NCI-H146 treated with DMSO at 0.1 percent for 48 hours (cell line): ENCODE results near the gene XPC.

ENCODE experiments used
- DNase-seq: peaks from one replicate; lab custom pipeline; 2025; ENCODE audit not compliant: unreplicated experiment; lab: John Stamatoyannopoulos, UW

XPC gene

GRCh38 chr3:14172496-14172895 is 5.9 kb downstream of the XPC start:
- DNase-seq, result no peak

- DNase-seq, result no peak
Observed at GRCh38 chr3:14170531-14171159, 7.8 kb downstream of the XPC start.

GRCh38 chr3:14169871-14170270 is 8.5 kb downstream of the XPC start:
- DNase-seq, result no peak

DNA sequence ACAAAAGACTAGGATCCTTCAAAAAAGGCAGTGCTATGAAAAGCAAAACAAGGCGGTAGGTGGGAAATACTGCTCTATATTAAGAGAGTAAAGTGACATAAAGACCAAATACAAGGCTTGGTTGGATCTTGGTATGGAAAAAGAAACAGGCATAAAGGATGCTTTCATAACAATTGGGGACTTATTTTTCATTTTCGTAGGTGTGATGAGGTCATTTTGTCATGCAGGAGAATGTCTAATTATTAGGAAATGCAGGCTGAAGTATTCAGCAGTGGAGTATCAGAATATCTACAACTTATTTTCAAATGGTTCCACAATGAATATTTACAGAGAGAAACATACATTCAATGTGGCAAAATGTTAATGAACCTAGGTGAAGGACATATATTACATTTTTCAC is 9.0 kb downstream of the XPC start:
- DNase-seq, result no peak

GRCh38 chr3:14166877-14167603 is 11.4 kb downstream of the XPC start:
- DNase-seq, result no peak

- no peak for DNase-seq
Observed at GRCh38 chr3:14162178-14162577, 16.2 kb downstream of the XPC start.

GRCh38 chr3:14161282-14161681 is 17.1 kb downstream of the XPC start:
- DNase-seq, result no peak

DNA sequence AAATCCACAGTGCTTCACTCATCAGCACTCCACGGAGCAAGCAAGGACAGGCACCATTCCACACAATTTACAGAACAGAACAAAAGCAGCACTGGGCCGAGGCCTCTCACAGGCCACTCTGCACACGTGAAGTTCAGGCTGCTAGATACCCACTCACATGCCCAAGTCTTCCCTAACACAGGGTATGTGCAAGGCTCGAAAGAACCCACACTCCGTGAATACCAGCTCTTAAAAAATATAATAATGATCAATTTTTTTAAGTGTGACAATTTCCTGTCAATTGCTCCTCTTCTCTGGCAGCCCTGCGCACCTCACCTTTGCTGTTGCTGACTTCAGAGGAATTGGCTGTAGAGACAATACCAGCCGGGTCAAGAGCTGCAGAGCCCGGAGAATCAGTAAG is 19.0 kb downstream of the XPC start:
- DNase-seq, result no peak

GRCh38 chr3:14158370-14158769 is 20.0 kb downstream of the XPC start:
- no peak for DNase-seq

GRCh38 chr3:14157951-14158350 is 20.4 kb downstream of the XPC start:
- DNase-seq, result no peak

DNA sequence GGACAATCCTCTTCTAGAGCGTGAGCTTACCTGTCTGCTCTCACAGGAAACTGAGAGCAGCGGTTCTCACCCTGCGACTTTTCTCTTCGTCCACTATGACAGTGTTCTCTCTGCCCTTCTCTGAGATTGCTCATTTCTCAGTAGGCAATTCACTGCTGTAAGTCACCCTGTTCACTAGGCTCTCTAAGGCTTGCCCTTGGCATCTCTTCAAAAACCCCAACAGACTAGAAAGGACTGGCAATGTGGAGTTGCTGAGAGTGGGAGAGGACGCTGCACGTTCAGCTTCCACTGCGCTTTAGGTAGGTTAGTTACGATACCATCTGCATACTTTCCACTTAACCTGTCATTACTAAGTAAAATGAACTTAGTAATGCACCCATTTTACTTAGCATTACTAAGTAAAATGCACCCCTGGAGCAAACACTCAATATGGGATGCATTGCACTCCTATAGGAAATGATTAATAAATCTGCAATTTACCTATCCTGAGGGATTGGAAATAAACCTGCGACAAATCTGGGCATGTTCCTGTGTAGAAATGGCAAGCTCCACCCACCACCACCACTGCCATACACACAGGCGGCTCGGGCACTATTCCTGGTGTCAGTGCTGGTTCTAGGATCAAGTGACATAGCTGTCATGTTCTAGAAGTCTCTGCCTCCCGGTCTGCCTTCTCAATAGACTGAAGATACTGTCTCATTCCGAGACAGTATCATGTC is 21.4 kb downstream of the XPC start:
- DNase-seq, result no peak

DNA sequence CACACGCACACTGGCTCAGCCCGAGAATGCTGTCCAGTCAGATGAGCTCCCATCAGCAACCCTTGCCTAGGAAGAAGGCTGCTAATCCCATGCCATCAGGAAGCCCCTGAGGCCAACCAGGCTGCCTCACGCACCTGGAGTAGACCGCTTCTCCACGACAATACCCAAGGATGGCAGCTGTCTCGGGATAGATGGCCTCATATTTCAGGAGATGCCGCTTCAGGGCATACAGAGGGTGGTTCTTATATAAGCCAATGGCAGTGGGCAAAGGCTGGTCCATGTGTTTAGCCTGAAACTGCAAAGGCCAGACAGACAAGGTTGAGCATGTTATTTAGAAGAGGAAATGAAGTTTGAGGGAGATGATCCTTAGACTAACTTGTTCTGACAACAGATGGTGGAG is 22.2 kb downstream of the XPC start:
- no peak for DNase-seq

DNA sequence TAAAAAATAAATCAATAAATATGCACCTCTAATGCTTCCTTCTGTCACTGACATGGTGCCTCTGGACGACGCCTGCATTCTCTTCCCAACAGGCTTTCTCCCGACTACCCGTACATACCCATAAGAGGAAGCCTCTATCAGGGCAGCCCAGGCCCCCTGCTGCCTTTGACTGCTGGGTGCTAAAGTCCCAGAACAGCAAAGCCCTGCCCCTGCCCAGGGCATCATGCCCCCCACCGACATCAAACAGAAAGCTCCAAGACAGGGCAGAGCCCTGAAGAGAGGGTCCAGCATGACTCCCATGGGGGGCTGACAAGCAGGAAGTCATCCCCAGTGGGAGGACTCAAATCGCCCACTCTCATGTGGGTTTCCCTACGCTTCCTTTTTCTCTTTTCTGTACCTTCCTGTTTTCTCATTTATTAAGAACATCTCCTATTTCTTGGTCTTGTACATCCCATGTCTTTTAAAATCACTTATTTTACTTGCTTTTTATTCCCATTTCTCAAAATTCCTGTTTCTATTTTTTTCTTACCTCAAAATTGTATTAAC is 23.4 kb downstream of the XPC start:
- DNase-seq, result no peak

- DNase-seq, result no peak
Observed at GRCh38 chr3:14154276-14154675, 24.1 kb downstream of the XPC start.

GRCh38 chr3:14153663-14154062 is 24.7 kb downstream of the XPC start:
- no peak for DNase-seq

- no peak for DNase-seq
Observed at GRCh38 chr3:14152963-14153355, 25.4 kb downstream of the XPC start.

DNA sequence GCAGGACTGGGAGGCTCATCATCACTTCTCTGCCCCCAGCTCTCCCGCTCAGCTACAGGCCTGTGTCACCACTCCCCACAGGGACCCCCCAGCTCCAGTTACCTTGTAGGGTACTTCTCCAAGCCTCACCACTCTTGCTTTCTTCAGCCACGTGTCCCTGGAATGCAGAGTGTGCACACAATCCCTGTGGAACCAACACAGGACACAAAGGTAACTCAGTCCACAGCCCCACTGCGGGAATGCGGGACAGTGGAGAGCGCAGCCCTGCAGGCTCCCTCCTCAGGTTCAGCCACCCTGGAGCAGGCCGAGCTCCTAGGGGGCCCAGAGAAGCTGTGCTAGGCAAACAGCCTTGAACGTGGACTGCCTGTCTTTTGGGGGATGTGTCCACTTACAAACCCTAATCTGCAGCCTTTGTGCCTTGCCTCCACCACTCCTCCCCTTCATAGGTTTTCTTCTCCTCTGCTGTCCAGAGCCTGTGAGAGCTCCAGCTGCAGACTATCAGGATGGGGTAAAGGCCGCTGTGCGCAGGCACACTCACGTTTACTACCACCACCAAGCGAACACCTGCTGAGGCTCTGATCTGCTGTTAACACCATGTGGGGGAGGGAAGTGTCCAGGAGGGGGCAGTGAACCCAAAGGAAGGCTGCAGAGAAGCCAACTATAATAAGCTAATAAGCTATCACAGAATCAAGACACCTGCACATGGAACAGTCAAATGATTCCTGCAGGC is 26.0 kb downstream of the XPC start:
- DNase-seq, result no peak

GRCh38 chr3:14151471-14152083 is 26.8 kb downstream of the XPC start:
- no peak for DNase-seq

- no peak for DNase-seq
Observed at GRCh38 chr3:14150491-14151230, 27.7 kb downstream of the XPC start.

DNA sequence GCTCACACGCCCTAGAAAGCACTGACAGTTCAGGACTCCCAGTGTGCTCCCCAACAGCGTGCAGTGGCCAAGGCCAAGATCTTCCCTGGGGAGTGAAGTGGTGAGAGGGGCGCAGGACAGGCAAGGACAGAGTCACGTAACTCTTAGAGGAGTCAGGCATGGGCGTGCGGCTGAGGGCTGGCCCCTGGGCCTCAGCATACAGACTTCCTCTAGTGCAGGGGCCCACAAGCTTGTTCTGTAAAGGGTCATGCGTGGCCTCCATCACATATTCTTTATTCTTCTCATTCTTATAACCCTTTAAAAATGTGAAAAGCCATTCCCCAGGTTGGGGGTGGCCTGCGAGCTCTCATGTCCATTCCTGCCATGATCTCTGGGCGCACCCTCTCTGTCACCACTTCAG is 28.3 kb downstream of the XPC start:
- no peak for DNase-seq
